ENCODE measurements around the gene TJP2.

TJP2 gene

DNA sequence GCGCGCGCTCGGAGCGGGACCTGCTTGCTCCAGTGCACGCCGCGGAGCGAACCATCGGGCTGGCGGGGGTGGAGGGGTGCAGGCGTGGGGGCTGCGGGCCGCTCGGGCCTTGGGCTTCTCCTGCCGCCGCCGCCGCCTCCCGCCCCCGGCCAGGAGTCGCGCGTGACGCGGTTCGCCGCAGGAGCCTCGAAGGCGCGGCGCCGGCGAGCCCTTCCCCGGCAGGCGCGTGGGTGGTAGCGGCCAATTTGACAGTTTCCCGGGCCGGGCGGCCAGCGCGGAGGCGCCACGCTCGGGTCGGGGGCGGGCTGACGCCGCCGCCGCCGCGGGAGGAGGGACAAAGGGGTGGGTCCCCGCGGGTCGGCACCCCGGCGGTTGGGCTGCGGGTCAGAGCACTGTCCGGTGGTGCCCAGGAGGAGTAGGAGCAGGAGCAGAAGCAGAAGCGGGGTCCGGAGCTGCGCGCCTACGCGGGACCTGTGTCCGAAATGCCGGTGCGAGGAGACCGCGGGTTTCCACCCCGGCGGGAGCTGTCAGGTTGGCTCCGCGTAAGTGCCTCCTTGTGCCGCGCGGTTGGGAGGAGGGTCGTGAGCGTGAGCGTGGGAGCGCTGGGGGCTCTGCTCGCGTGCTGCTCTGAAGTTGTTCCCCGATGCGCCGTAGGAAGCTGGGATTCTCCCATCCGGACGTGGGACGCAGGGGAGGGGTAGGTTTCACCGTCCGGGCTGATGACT, at the start of gene TJP2:
Gene TJP2 (plus strand): TSS at position 387 of the 725 bp plus-strand sequence. CDS start 96 bp downstream, at position 483.
- no peaks in the 10 kb centered on the region for H3K9me3 ChIP-seq (ENCODE audit: control insufficient read depth in 2 of 2, low read length in 2 of 2)

DNA sequence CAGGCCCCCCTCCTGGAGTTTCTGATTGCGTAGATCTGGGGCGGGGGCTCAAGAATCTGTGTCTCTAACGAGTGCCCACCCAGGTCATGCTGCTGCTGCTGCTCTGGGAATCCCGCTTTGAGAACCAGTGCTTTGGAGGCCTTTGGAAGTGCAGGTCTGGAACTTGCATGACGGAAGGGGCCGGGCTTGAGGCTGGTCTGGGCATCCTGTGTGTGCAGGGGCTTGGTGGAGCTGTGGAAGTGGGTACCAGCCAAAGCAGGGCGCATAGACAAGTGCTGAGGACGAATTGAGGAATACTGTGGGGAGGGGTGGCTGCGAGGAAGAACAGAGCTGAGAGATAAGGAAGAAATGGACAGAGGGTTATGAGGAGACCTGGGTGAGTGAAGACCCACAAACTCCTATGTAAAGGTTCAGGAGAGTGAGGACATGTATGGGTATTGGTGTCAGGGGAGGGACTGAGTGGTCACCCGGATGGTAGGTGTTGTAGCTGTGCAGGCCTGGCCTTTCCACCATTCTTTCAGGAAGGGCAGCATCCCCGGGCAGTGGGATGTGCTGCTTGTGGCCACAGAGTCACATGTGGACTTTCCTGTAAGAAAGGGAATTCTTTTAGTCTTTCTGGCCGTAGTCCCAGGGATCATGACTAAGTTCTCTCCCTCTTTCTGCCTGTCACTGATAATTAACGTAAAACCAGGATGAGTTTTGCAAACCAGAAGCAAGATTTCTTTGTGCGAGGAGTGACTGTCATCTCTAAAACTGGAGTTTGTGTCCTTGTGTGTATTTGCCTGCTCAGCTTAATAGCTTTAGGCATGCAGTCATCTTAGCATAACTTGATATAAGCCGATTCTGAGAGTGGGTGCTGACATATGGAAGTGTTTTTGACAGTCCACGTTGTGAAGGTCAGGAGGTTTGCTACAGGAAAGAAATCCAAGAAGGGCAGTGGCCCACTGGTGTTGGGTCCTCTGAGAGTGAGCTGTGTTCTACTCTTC, 43.3 kb upstream of the TJP2 start:
- no peak overlapping the region for H3K9ac ChIP-seq (ENCODE audit: low read length in 2 of 2)
- H3K4me1 ChIP-seq (ENCODE audit: control insufficient read depth, insufficient read depth, low read length) = peaks cover 7% of the 10 kb centered on the region
- H3K36me3 ChIP-seq (ENCODE audit: control insufficient read depth in 2 of 2, insufficient read depth in 2 of 2, low read length in 2 of 2) = no peaks in the 10 kb centered on the region
- no peak overlapping the region for H3K4me3 ChIP-seq (ENCODE audit: low read length in 2 of 2)
- H3K27ac ChIP-seq (ENCODE audit: low read length) = no peak overlapping the region
- no peaks in the 10 kb centered on the region for H3K27me3 ChIP-seq (ENCODE audit: control insufficient read depth in 1 of 2, insufficient read depth in 2 of 2, low read length in 2 of 2)
- H3K9me3 ChIP-seq (ENCODE audit: control insufficient read depth in 2 of 2, low read length in 2 of 2) = no peaks in the 10 kb centered on the region

More for the DNA sequence above, at the start of gene TJP2:
- H3K4me1 ChIP-seq (ENCODE audit: control insufficient read depth, insufficient read depth, low read length) = peaks cover 39% of the 10 kb centered on the region
- no peaks in the 10 kb centered on the region for H3K27me3 ChIP-seq (ENCODE audit: control insufficient read depth in 1 of 2, insufficient read depth in 2 of 2, low read length in 2 of 2)
- H3K4me3 ChIP-seq (ENCODE audit: low read length in 2 of 2) = peak within 1 kb of the TSS; percentile 93 to 96
- H3K36me3 ChIP-seq (ENCODE audit: control insufficient read depth in 2 of 2, insufficient read depth in 2 of 2, low read length in 2 of 2) = no peaks in the 10 kb centered on the region
- H3K9ac ChIP-seq (ENCODE audit: low read length in 2 of 2) = peak within 1 kb of the TSS; percentile 76 to 78
- H3K27ac ChIP-seq (ENCODE audit: low read length) = peak within 1 kb of the TSS; percentile 87

DNA sequence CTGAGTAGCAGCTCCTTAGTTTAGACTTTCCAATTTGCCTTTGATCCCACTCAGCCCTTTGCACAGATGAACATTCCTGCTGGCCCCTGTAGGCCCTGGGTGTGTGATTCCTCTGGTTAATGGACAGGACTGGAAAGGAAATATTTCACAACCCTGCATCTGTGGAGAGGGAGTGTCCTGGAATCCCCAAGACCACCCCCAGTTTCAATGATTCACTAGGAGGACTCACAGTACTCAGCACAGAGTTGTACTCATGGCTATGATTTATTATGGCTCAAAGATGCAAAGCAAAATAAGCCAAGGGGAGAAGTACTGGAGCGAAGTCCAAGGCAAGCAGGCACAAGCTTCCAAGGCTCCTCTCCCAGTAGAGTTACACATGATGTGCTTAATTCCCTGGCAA, 42.4 kb upstream of the TJP2 start:
- no peak overlapping the region for H3K4me3 ChIP-seq (ENCODE audit: low read length in 2 of 2)
- no peaks in the 10 kb centered on the region for H3K27me3 ChIP-seq (ENCODE audit: control insufficient read depth in 1 of 2, insufficient read depth in 2 of 2, low read length in 2 of 2)
- no peaks in the 10 kb centered on the region for H3K36me3 ChIP-seq (ENCODE audit: control insufficient read depth in 2 of 2, insufficient read depth in 2 of 2, low read length in 2 of 2)
- no peak overlapping the region for H3K27ac ChIP-seq (ENCODE audit: low read length)
- H3K4me1 ChIP-seq (ENCODE audit: control insufficient read depth, insufficient read depth, low read length) = peaks cover 7% of the 10 kb centered on the region
- H3K9me3 ChIP-seq (ENCODE audit: control insufficient read depth in 2 of 2, low read length in 2 of 2) = no peaks in the 10 kb centered on the region
- H3K9ac ChIP-seq (ENCODE audit: low read length in 2 of 2) = no peak overlapping the region

DNA sequence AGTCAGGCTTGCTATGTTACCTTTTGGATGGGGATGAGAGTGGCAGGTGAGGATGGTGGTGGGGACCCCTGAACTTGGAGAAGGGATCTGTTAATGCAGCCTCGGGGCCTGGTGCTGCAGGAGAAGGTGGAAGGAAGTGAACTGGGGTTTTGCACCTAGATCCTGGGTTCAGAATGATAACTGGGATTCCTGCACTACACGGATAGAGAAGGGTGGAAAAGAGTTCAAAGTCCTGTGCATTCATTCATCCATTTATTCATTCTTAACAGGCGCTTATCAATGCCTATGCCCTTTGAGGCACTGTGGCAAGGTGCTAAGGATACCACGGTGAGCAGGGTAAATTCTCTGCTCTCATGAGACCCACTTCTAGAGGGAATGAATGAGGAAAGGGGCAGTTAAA, 41.7 kb upstream of the TJP2 start:
- H3K27ac ChIP-seq (ENCODE audit: low read length) = no peak overlapping the region
- H3K27me3 ChIP-seq (ENCODE audit: control insufficient read depth in 1 of 2, insufficient read depth in 2 of 2, low read length in 2 of 2) = no peaks in the 10 kb centered on the region
- H3K9ac ChIP-seq (ENCODE audit: low read length in 2 of 2) = no peak overlapping the region
- peaks cover 7% of the 10 kb centered on the region for H3K4me1 ChIP-seq (ENCODE audit: control insufficient read depth, insufficient read depth, low read length)
- no peak overlapping the region for H3K4me3 ChIP-seq (ENCODE audit: low read length in 2 of 2)
- H3K36me3 ChIP-seq (ENCODE audit: control insufficient read depth in 2 of 2, insufficient read depth in 2 of 2, low read length in 2 of 2) = no peaks in the 10 kb centered on the region
- no peaks in the 10 kb centered on the region for H3K9me3 ChIP-seq (ENCODE audit: control insufficient read depth in 2 of 2, low read length in 2 of 2)

DNA sequence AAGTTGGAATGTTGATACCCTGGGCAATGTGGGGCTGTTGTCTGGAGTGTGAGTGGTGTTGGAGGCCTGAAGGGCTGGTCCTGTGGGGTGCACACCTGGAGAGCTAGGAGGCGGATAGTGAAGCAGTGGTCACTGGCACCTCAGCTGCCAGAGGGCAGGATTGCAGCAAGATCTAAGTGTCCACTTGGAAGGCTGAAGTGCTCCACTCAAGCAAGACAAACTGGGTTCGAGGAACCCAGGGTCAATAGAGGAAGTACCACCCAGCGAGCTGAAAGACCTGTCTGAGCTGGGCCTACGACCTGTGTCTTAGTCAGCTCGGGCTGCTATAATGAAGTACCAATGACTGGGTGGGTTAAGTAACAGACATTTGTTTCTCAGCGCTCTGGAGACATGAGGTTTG, 39.7 kb upstream of the TJP2 start:
- no peaks in the 10 kb centered on the region for H3K9me3 ChIP-seq (ENCODE audit: control insufficient read depth in 2 of 2, low read length in 2 of 2)
- no peaks in the 10 kb centered on the region for H3K36me3 ChIP-seq (ENCODE audit: control insufficient read depth in 2 of 2, insufficient read depth in 2 of 2, low read length in 2 of 2)
- no peaks in the 10 kb centered on the region for H3K27me3 ChIP-seq (ENCODE audit: control insufficient read depth in 1 of 2, insufficient read depth in 2 of 2, low read length in 2 of 2)
- peaks cover 7% of the 10 kb centered on the region for H3K4me1 ChIP-seq (ENCODE audit: control insufficient read depth, insufficient read depth, low read length)
- H3K4me3 ChIP-seq (ENCODE audit: low read length in 2 of 2) = no peak overlapping the region
- H3K27ac ChIP-seq (ENCODE audit: low read length) = no peak overlapping the region
- no peak overlapping the region for H3K9ac ChIP-seq (ENCODE audit: low read length in 2 of 2)

DNA sequence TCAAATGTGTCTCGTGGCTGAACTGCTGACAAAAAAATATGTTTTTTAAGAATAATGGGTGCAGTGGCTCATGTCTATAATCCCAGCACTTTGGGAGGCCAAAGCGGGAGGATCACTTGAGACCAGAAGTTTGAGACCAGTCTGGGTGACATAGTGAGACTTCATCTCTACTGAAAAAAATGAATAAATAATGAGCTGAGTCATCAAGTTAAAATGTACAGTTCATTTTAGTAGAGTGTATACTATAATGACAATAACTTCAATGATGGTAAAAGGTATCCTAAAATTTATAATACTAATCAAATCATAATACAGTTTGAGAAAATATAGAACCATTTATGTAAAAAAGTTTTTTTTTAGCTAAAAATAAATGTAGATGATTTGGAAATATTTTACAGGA, 37.9 kb upstream of the TJP2 start:
- Histone ChIP-seq H3K36me3 (ENCODE audit: control insufficient read depth in 2 of 2, insufficient read depth in 2 of 2, low read length in 2 of 2) (no peaks in the 10 kb centered on the region), H3K4me1 (ENCODE audit: control insufficient read depth, insufficient read depth, low read length) (peaks cover 7% of the 10 kb centered on the region), H3K27ac (ENCODE audit: low read length) (no peak overlapping the region)

DNA sequence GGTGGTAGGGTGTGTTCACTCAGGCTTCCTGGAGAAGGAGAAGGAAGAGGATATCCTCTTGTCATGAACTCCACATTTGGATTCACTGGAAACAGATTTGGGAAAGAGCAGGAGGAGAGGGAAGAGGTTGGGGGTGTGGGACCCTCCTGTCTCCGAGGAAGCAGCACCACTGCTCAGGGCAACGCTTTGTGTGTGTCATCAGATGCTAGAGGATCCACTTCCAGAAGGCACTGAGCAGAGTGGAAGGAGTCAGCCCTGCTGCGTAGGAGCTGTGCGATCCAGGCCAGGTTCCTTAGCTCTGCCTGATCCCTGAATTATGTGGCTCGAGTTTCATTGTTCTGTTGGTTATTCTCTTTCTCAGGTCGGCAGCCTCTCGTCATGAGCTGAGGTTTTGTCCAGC, 37.3 kb upstream of the TJP2 start:
- Histone ChIP-seq H3K27ac (ENCODE audit: low read length) (no peak overlapping the region), H3K9me3 (ENCODE audit: control insufficient read depth in 2 of 2, low read length in 2 of 2) (no peaks in the 10 kb centered on the region), H3K4me1 (ENCODE audit: control insufficient read depth, insufficient read depth, low read length) (peaks cover 3% of the 10 kb centered on the region), H3K36me3 (ENCODE audit: control insufficient read depth in 2 of 2, insufficient read depth in 2 of 2, low read length in 2 of 2) (no peaks in the 10 kb centered on the region), H3K27me3 (ENCODE audit: control insufficient read depth in 1 of 2, insufficient read depth in 2 of 2, low read length in 2 of 2) (no peaks in the 10 kb centered on the region), H3K4me3 (ENCODE audit: low read length in 2 of 2) (no peak overlapping the region), H3K9ac (ENCODE audit: low read length in 2 of 2) (no peak overlapping the region)

More for the DNA sequence above, 37.9 kb upstream of the TJP2 start:
- Histone ChIP-seq H3K27me3 (ENCODE audit: control insufficient read depth in 1 of 2, insufficient read depth in 2 of 2, low read length in 2 of 2) (no peaks in the 10 kb centered on the region), H3K9me3 (ENCODE audit: control insufficient read depth in 2 of 2, low read length in 2 of 2) (no peaks in the 10 kb centered on the region), H3K4me3 (ENCODE audit: low read length in 2 of 2) (no peak overlapping the region), H3K9ac (ENCODE audit: low read length in 2 of 2) (no peak overlapping the region)

DNA sequence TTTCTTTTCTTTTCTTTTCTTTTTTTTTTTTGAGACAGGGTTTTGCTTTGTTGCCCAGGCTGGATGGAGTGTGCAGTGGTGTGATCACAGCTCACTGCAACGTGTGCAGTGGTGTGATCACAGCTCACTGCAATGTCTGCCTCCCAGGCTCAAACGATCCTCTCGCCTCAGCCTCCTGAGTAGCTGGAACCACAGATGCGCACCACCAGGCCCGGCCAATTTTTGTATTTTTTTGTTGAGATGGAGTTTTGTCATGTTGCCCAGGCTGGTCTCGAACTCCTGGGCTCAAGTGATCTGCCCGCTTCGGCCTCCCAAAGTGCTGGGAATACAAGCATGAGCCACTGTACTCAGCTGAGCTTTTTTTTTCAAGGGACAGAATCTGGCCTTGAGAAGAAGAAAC, 36.8 kb upstream of the TJP2 start:
- H3K36me3 ChIP-seq (ENCODE audit: control insufficient read depth in 2 of 2, insufficient read depth in 2 of 2, low read length in 2 of 2) = no peaks in the 10 kb centered on the region

DNA sequence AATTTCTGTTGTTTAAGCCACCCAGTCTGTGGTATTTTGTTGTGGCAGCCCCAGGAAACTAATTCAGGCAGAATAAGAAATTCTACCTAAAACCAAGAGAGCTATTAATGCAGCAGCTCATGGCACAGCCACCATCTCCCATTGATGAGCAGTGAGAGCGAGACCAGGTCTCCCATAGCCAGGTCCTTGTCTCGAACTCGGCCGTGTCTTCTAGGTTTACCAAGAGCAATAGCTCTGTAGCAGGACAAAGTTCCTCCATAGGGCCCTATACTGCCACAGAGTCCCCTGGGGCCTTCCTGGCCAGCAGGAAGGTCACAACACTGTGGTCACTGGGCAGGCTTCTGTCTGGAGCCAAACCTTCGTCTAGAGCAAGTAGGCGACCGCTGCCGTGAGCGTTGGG, 34.5 kb upstream of the TJP2 start:
- Histone ChIP-seq H3K9me3 (ENCODE audit: control insufficient read depth in 2 of 2, low read length in 2 of 2) (no peaks in the 10 kb centered on the region), H3K36me3 (ENCODE audit: control insufficient read depth in 2 of 2, insufficient read depth in 2 of 2, low read length in 2 of 2) (no peaks in the 10 kb centered on the region), H3K9ac (ENCODE audit: low read length in 2 of 2) (no peak overlapping the region), H3K4me1 (ENCODE audit: control insufficient read depth, insufficient read depth, low read length) (no peaks in the 10 kb centered on the region), H3K27me3 (ENCODE audit: control insufficient read depth in 1 of 2, insufficient read depth in 2 of 2, low read length in 2 of 2) (no peaks in the 10 kb centered on the region), H3K27ac (ENCODE audit: low read length) (no peak overlapping the region), H3K4me3 (ENCODE audit: low read length in 2 of 2) (no peak overlapping the region)

More for the DNA sequence above, 36.8 kb upstream of the TJP2 start:
- Histone ChIP-seq H3K27me3 (ENCODE audit: control insufficient read depth in 1 of 2, insufficient read depth in 2 of 2, low read length in 2 of 2) (no peaks in the 10 kb centered on the region), H3K9ac (ENCODE audit: low read length in 2 of 2) (no peak overlapping the region), H3K27ac (ENCODE audit: low read length) (no peak overlapping the region), H3K4me3 (ENCODE audit: low read length in 2 of 2) (no peak overlapping the region), H3K4me1 (ENCODE audit: control insufficient read depth, insufficient read depth, low read length) (no peaks in the 10 kb centered on the region), H3K9me3 (ENCODE audit: control insufficient read depth in 2 of 2, low read length in 2 of 2) (no peaks in the 10 kb centered on the region)

DNA sequence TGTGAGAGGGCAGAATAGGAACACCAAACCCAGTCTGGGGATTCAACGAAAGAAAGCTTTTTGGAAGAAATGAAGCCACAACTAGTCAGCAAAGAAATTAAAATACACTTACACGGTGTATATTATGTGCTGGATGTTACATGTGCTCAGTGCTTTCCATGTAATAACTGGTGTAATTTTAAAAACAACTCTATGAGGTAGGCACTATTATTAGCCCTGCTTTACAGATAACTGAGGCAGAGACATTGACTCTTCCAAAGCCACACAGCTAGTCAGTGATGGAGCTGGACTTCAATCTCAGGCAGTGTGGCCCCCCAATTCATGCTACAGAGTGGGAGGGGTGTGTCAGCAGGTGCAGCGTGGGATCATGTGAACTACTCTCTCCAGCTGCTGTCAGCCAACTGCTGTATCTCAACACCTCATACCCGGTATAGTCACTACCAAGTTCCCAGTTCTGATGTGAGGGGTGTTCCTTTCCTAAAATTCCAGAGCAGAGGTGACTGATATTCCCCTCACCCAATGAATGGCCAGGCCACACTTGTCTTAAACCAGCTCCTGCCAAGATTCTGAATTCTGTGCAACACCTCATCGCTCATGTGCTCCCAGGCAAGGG, 33.8 kb upstream of the TJP2 start:
- H3K9me3 ChIP-seq (ENCODE audit: control insufficient read depth in 2 of 2, low read length in 2 of 2) = no peaks in the 10 kb centered on the region
- no peaks in the 10 kb centered on the region for H3K36me3 ChIP-seq (ENCODE audit: control insufficient read depth in 2 of 2, insufficient read depth in 2 of 2, low read length in 2 of 2)
- H3K9ac ChIP-seq (ENCODE audit: low read length in 2 of 2) = no peak overlapping the region
- no peak overlapping the region for H3K4me3 ChIP-seq (ENCODE audit: low read length in 2 of 2)
- H3K27ac ChIP-seq (ENCODE audit: low read length) = no peak overlapping the region
- no peaks in the 10 kb centered on the region for H3K27me3 ChIP-seq (ENCODE audit: control insufficient read depth in 1 of 2, insufficient read depth in 2 of 2, low read length in 2 of 2)
- H3K4me1 ChIP-seq (ENCODE audit: control insufficient read depth, insufficient read depth, low read length) = no peaks in the 10 kb centered on the region

Measured in stomach smooth muscle (tissue), 2 donors.